Measurements from ENCODE around the gene SPATA16.
A peak's percentile ranks its signal among the peaks of the same experiment; 100 is the strongest.
"Not testable (repeated sequence)": the region's sequence is repeated elsewhere in the genome, so short reads cannot be mapped to it uniquely, and the experiment has no call there.

SPATA16 gene

DNA sequence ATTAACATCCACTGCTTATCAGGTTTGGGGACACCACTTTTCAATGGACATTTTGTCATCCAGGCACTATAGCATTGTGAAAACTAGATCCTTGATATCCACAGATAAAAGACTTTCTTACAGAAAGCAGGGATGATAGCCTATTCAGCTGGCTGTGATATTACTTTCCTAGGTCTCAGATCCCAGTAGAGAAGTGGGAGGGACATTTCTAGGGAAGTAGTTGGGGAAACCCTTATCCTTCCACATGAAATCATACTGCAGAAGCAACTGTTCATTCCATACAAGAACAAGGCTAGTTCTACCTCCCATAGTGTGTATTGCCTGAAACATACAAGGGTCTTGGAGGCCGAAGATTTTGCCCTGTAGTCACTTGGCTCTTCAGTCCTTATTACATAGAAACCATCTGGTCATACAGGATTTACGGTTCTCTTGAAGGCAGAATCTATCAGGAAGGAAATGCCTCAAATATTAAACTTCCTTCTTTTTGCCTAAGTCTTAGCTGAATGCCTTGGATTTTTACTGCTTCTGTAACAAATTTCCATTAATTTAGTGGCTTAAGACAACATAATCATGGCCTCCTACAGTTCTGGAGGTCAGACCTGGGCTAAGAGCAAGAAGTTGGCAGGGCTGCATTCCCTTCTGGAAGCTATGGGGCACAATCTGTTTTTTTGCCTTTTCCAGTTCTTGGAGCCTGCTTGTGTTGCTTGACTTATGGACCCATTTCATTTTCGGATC, 271.1 kb downstream of the SPATA16 start:
- no peak for DNase-seq

DNA sequence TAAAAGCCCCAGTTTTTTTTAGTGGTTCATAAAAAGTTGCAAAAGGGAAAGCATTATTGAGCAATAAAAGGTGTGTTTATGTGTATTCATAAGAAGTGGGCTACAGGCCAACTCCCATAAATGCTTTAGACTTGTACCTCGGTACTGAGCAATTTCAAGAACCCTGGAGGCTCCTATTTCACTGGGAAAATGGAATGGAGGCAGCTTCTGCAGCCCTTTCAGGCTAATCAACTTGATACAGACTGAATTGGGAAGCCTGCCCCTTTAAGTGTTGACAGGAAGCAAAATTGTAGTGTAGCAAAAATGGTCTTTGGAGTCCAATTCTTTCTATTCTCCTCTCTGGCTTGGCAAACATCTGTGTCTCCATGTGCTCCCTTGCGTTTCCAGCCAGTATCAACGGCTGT, 271.7 kb downstream of the SPATA16 start:
- no peak for DNase-seq

DNA sequence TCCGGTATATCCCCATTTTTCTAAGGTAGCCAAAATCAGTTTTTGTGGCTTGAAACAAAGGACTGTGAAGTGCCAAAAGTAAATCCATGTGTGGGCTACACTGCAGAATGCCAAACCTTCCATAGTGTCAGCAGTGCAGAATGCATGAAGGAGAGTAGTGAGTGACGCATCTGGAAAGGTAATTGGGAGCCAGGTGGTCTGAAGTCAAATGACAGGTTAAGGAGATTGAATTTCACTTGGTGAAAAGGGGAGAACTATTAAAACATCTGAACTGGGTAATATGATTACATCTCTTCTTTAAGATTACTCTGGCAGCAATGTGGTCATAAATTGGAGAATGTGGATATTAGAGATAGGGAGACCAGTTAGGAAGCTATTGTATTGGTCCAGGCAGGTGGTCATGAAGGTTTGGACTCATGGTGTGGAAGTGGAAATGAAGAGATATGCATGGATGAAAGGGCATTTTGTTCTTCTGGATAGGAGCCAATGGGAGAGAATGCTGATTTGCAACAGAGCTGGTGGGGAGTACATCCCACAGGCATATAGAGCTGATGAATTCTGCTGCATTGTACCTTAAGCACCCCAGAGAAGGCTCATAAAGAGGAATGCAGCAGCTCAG, 272.3 kb downstream of the SPATA16 start:
- no peak for DNase-seq

DNA sequence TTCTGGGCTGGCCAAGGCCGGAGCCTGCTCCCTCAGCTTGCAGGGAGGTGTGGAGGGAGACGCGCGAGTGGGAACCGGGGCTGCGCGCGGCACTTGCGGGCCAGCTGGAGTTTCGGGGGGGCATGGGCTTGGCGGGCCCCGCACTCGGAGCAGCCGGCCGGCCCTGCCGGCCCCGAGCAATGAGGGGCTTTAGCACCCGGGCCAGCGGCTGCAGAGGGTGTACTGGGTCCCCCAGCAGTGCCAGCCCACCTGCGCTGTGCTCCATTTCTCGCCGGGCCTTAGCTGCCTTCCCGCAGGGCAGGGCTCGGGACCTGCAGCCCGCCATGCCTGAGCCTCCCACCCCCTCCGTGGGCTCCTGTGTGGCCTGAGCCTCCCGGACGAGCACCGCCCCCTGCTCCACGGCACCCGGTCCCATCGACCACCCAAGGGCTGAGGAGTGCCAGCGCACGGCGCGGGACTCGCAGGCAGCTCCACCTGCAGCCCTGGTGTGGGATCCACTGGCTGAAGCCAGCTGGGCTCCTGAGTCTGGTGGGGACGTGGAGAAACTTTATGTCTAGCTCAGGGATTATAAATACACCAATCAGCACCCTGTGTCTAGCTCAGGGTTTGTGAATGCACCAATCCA, 274.2 kb downstream of the SPATA16 start:
- DNase-seq, result not testable (repeated sequence)

- no peak for DNase-seq
These were observed 282.0 kb downstream of the SPATA16 start for GRCh38 chr3:172859041-172859440.

DNA sequence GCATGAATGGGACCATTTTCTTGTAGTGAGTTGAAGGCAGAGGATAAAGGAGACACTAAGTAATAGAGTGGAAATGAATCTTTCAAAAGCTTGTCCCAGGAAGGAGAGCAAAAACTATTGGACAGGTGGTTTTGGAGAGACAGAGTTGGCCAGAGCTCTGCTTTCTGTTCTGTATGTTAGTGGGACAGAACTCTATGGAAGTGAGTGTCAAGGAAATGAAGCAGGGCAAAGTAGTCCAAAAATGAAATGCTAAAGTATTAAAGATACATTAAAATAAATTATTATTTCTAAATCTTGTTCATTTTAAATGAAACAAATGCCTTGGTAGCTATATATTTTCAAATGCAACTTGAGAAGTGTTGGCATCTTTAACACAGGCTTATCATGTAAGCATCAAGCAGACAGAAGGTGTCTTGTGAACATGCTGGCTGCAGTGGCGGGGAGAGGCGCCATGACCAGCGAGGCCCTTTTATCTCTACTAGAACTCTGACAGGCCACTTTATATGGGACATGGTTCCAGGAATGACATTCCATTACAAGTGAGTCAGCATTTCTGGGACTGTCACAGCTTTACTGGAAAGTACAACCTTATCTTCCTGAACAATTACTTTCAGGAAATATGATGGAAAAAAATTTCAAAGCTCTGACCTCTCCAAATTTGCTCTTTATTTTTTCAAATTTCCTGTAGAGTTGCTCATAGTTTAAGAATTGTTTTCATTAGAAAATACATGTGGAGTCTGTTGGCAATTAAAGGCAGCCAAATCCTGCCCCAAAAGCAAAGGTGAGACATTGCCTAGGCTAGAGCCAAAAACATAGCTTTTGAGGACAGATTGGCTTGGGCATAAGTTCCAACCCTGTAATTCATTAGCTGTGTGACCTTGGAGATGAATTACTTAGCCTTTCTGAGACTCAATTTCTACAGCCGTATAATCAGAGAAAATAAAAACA, 284.0 kb downstream of the SPATA16 start:
- peak; percentile 28 for DNase-seq

DNA sequence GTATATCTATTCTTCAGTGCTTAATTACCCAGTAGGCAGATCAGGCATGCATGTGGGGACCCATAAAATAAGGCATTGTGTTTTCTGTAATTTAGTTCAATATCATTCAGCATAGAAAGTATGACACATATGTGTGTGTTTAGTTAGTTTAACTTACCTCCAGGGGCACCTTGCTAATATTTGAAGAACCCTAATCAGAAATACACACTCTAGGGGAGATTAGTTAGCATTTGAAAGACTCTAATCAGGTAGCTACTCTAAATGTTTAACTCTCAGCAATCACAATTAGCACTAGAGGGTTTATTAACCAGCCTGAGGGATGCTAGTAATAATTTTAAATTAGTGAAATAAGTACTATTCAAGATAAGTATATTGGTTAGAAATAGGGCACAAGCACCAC, 286.0 kb downstream of the SPATA16 start:
- DNase-seq, result no peak

GRCh38 chr3:172853921-172854666, 286.9 kb downstream of the SPATA16 start:
- no peak for DNase-seq

DNA sequence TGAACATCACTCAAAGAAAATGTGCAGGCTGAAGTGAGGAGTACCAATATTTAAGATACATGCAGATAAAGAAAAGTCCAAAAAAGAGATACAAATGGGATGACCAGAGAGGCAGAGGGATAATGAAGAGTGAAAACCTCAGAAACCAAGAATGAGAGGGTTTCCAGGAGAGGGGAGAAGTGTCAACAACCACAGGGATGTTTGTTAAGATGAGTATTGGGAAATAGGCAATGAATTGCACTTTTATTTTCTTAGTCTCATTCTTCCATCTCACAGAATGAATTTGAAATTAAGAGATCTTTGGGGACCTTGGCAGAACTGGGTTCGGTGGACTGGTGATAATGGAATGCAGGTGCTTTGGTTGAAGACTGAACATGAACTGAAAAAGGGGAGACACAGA, 288.0 kb downstream of the SPATA16 start:
- no peak for DNase-seq

- no peak for DNase-seq
These were observed 292.1 kb downstream of the SPATA16 start for GRCh38 chr3:172848910-172849309.

DNA sequence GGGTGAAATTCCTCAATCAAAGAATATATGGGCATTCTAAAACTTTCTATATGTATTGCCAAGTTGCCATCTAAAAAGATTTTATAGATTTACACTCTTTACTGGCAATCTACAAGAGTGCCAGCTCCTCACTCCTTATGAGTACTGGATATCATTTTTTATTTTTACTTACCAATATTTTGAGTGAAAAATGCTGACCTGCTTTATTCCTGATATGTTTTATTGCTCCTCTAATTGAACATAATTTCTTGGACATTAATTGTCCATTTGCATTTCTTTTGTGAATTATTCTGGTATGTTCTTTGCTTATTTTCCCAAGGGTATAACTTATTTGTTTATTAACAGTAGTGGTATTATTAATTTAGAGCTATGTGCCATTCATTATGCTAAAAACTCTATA, 293.7 kb downstream of the SPATA16 start:
- no peak for DNase-seq

DNA sequence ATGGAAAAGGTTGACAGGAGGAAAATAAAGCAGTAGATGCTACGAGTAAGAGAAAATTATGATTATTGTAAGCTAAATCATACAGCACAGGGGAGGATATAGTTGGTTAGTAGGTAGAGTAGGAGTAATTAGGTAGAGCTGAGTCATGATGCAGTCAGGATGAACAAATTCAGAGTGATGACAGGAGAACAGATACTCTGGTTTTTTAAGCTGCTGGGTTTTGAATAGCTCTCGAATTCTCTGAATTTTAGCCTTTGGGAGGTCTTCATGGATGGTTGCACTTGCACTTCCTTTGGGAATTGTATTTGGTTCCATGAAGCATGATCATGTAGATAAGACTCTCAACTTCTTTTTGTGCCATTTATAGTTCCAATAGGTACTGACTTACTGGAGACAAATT, 294.3 kb downstream of the SPATA16 start:
- DNase-seq, result no peak

GRCh38 chr3:172846103-172846561, 294.9 kb downstream of the SPATA16 start:
- DNase-seq, result no peak

- DNase-seq, result no peak
These were observed 296.6 kb downstream of the SPATA16 start for GRCh38 chr3:172844428-172844827.

- DNase-seq, result peak; percentile 3
These were observed 300.1 kb downstream of the SPATA16 start for GRCh38 chr3:172840913-172841312.

DNA sequence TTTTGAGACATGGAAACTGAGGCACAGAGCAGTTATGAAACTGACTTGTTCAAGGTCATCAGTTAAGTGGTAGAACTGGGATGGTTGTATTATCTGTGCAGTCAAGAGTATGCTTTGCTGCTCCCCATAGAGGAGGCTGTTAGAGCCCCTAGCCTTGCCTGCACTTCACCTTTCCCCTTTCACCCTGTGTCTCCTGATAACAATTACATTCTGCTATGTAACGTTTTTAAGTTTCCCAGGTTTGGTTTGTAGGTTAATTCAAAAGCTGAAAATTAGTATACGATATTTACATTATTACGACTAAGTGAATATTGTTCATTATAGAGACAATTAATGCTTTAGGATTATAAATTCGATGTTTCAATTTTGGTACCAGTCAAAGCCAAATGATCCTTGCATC, 300.6 kb downstream of the SPATA16 start:
- DNase-seq, result no peak

DNA sequence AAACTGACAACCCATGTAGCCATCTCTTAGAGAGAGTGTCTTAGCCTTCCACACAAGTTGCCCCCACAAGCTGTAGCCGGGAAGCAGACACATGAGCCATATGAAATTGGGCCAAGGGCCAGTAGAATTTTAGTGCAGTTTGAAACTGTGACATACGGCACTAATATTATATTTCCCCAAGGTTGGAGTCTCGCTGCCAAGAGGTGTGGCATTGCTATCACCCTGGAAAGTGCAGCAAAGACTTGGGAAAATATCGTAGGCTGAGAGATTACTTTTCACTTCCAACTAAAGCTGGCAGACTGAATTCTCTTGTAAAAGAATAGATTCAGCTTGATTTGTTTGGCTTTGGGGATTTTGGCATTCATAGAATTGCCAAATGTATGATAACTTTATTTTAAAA, 301.4 kb downstream of the SPATA16 start:
- no peak for DNase-seq

Measured in DMS53 (cell line).